Bladder microvascular endothelial cell (primary cell): Measurements from ENCODE around the gene LDAH. TPM values are rescaled to one million over a fixed set of nuclear protein-coding genes. Genes with fewer than 3 reads are reported as not detected.

Experiments
- total RNA-seq: library from RNA; depleted of rRNA; stranded (reverse); fragments of >200 nt; gene quantifications from 2 replicates; pipeline ENCODE4 v1.2.3, GENCODE V29; 2014

The LDAH gene
- 11.7 and 45.4 TPM in 2 replicates for total RNA-seq

GRCh38 chr2:20822535-20823490 is at the start of gene LDAH:
LDAH (minus strand) TSS chr2:20823101; CDS start chr2:20801463, 21,638 bp downstream.

DNA sequence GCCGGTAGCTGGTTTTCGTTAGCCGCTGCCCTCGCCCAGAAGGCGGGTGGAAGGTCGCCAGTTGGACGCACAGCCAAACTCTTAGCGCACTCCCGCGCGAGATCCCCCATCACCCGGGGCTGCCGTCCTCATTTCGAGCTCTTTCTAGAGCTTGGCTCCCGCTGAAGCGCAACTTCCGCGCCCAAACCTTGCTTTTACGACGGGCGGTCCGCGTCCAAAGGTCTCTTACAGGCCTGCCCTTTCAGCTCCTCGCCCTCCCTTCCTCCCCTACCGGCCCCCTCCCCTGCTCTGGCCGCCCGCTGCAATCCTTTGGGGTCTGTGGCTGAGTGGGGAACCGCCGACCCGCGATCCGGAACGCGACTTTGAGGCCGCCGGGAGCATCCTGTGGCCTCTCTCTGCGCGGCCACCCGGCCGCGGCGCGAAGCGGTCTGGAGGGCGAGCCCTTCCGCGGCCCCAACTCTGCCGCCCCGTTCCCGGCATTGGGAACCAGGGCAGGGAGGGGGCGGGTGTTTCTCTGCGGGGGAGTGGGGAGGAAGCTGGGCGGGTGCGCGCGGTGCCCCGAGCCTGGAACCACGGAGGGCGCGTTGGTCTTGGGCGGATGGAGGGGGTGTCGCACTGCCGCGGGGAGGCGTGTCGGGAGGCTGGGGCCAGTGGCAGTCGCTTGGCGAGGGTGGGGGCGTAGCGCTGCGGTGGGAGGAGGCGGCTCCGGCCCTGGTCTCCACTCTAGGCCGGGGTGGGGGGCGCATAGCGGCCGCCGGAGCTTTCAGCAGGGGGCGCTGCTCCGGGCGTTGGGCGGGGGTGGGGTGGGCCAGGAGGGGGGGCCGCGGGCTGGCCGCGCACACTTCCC is 156.4 kb downstream of the LDAH start, which contains the start of gene GDF7:
GDF7 (plus strand) TSS at position 841 of the 847 bp plus-strand sequence. CDS start 96 bp downstream, outside the sequence.

DNA sequence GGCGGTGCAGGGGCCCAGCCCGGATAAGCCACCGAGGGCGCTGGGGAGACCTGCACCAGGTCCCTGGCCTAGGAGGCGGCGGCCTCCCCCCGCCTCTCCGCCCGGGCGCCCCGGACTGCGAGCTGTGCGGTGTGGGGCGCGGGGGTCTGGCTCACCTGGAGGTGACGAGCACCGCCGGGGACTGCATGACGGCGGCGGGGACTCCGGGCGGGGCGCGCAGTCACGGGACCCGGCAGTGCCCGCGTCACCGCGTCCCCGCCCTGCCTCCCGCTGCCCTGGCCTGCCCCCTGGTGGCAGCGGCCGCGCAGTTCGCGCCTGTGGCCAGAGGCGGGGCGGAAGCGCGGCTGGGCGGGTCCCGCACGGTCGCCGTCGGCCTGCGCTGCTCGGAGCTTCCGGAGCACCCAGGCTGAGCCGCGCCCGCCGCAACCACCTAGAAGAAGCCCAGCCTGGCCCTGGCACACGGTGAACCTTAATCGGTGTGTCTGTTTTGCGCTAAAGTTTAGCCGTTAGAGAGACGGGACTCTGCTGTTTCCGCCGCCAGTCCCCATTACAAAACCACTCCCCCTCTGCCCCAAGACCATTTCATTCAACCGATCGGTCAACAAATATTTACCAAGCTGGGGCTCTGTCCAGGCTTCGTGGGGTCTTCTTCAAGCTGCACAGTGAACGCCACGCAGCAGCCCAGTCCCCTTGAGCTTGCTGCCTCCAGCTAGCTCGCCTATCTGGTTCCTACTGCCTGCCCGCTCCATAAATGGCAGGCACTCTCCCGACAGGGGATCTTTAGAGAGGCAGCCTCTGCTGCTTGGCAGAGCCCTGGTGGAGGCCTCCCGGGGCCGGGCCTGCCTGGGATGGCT is 171.8 kb downstream of the LDAH start, which contains the start of gene HS1BP3:
HS1BP3 (minus strand) TSS at position 222 of the 854 bp plus-strand sequence; CDS start at position 187, 35 bp downstream.

Other genes starting within 250 kb of the LDAH start
- 20.6 and 29.8 TPM in 2 replicates for gene HS1BP3, start 172.0 kb downstream of the LDAH start, total RNA-seq
- 0.16 and 162 TPM in 2 replicates for gene GDF7, start 156.0 kb downstream of the LDAH start, total RNA-seq
- gene APOB, start 221.0 kb upstream of the LDAH start, total RNA-seq, result under 0.01 and 0.57 TPM in 2 replicates